AG09309 (cell line): ENCODE results near the gene TMEM207.
A peak's percentile ranks its signal among the peaks of the same experiment; 100 is the strongest.

Experiments used
- DNase-seq: peaks from one replicate; pipeline ENCODE4 v3.0.0-alpha.2; 2010; ENCODE audit warnings: low read depth
- H3K4me3 ChIP-seq: 2 replicates; pipeline ENCODE4 v1.5.1; 2011; ENCODE audit warnings: mild to moderate bottlenecking, low read depth, low read length, moderate library complexity; ENCODE audit not compliant: control insufficient read depth
- TF ChIP-seq, protein P1 (sequence below): IDR thresholded peaks from 2 replicates; pipeline ENCODE4 v1.5.1; 2011; ENCODE audit warnings: mild to moderate bottlenecking, low read depth, low read length, inconsistent platforms; ENCODE audit not compliant: insufficient read depth, control insufficient read depth; ENCODE audit errors: missing control alignments

Gene TMEM207

GRCh38 chr3:190448256-190448655 lies 1.4 kb downstream of the TMEM207 start:
- TF ChIP-seq, protein P1, sequence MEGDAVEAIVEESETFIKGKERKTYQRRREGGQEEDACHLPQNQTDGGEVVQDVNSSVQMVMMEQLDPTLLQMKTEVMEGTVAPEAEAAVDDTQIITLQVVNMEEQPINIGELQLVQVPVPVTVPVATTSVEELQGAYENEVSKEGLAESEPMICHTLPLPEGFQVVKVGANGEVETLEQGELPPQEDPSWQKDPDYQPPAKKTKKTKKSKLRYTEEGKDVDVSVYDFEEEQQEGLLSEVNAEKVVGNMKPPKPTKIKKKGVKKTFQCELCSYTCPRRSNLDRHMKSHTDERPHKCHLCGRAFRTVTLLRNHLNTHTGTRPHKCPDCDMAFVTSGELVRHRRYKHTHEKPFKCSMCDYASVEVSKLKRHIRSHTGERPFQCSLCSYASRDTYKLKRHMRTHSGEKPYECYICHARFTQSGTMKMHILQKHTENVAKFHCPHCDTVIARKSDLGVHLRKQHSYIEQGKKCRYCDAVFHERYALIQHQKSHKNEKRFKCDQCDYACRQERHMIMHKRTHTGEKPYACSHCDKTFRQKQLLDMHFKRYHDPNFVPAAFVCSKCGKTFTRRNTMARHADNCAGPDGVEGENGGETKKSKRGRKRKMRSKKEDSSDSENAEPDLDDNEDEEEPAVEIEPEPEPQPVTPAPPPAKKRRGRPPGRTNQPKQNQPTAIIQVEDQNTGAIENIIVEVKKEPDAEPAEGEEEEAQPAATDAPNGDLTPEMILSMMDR = no peak
- H3K4me3 ChIP-seq = no peak overlapping the region
- DNase-seq = no peak

GRCh38 chr3:190446573-190447279 lies 3.0 kb downstream of the TMEM207 start:
- TF ChIP-seq, protein P1 = no peak
- DNase-seq = no peak
- H3K4me3 ChIP-seq = no peak overlapping the region

DNA sequence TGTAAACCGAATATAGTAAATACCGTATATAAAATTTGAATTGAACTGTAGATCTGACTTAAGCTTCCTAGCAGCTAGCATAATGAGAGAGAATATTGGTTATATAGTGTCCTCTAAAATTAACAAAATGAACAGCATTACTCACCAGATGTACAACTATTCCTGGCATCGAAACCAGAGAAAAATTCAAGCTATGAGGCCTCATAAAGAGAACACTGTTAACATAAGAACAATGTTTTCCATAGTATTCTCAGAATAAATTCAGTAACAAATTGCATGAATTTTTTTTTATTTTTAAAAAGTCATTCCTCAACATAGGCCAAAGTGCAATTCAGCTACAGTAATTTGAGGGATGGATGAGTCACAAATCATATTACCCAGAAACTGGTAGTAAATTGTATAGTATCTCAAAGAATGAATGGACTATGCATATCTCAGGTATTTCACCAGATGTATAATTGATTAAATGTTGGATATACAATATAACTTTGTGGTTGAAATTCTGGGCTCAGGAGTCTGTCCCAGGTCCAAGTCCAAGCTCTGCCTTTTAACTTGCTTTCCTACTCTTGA lies 5.0 kb downstream of the TMEM207 start:
- DNase-seq = no peak
- TF ChIP-seq, protein P1 = no peak
- no peak overlapping the region for H3K4me3 ChIP-seq

- DNase-seq = no peak
- no peak overlapping the region for H3K4me3 ChIP-seq
- TF ChIP-seq, protein P1 = no peak
Measured at GRCh38 chr3:190444006-190444405, 5.7 kb downstream of the TMEM207 start.

GRCh38 chr3:190443257-190443656 lies 6.4 kb downstream of the TMEM207 start:
- H3K4me3 ChIP-seq = no peak overlapping the region
- TF ChIP-seq, protein P1 = peak; percentile 45
- DNase-seq = no peak

- no peak overlapping the region for H3K4me3 ChIP-seq
- no peak for DNase-seq
- TF ChIP-seq, protein P1 = no peak
Measured at GRCh38 chr3:190442240-190442639, 7.5 kb downstream of the TMEM207 start.
